H1 (cell line): Measurements from ENCODE around the gene AQP7. TPM values are rescaled to one million over a fixed set of nuclear protein-coding genes. Genes with fewer than 3 reads are reported as not detected.

Experiments used
- BRCA1 ChIP-seq: IDR thresholded peaks from 2 replicates; pipeline ENCODE4 v1.6.1; 2012; ENCODE audit warnings: low read depth, low read length, improper control_type of control experiment
- CEBPB ChIP-seq: IDR thresholded peaks from 2 replicates; pipeline ENCODE4 v1.6.1; 2012; ENCODE audit warnings: low read depth, low read length
- CTBP2 ChIP-seq: IDR thresholded peaks from 2 replicates; pipeline ENCODE4 v1.7.0; 2011; ENCODE audit warnings: borderline replicate concordance, mild to moderate bottlenecking, moderate library complexity, mixed read lengths, low read length; ENCODE audit not compliant: insufficient read depth, insufficient read length
- GABPA ChIP-seq: IDR thresholded peaks from 2 replicates; pipeline ENCODE4 v1.6.1; 2011; ENCODE audit warnings: mild to moderate bottlenecking, low read length, moderate library complexity, borderline replicate concordance; ENCODE audit not compliant: insufficient read depth
- HDAC6 ChIP-seq: IDR thresholded peaks from one replicate; pipeline ENCODE4 v1.7.1; 2012; ENCODE audit warnings: low read depth, mild to moderate bottlenecking, inconsistent platforms, low read length, moderate library complexity
- NRF1 ChIP-seq: IDR thresholded peaks from 2 replicates; pipeline ENCODE4 v1.6.1; 2011; ENCODE audit warnings: mild to moderate bottlenecking, low read depth, low read length, improper control_type of control experiment
- SIN3A ChIP-seq, 2 experiments: IDR thresholded peaks in 1 of 2; conservative IDR thresholded peaks in 1 of 2; 2 replicates each; pipeline ENCODE4 v1.6.1; 2011 to 2012; ENCODE audit warnings: low read length in 2 of 2, improper control_type of control experiment in 1 of 2, low read depth in 1 of 2, mild to moderate bottlenecking in 1 of 2
- SUZ12 ChIP-seq: fragments of 200-600 bp; sonication (generic); IDR thresholded peaks from 2 replicates; pipeline ENCODE4 v1.6.1; 2012; ENCODE audit warnings: mild to moderate bottlenecking, inconsistent platforms, low read length, moderate library complexity, mixed read lengths
- TAF7 ChIP-seq: optimal IDR thresholded peaks from 2 replicates; pipeline ENCODE3; 2011; ENCODE audit warnings: low read depth, mild to moderate bottlenecking, inconsistent platforms, low read length, moderate library complexity, borderline replicate concordance
- TCF12 ChIP-seq: IDR thresholded peaks from 2 replicates; pipeline ENCODE4 v1.6.1; 2011; ENCODE audit warnings: low read depth, mild to moderate bottlenecking, low read length
- YY1 ChIP-seq: IDR thresholded peaks from 2 replicates; pipeline ENCODE4 v1.6.1; 2011; ENCODE audit warnings: low read depth, mild to moderate bottlenecking, low read length
- polyA plus RNA-seq, 7 experiments: library from polyadenylated mRNA; depleted of rRNA in 3 of 7; stranded (reverse) in 5 of 7; unstranded in 2 of 7; fragments of >200 nt in 5 of 7; fragments of 200-250 nt in 2 of 7; gene quantifications; 1 replicate in 5 of 7; 2 replicates in 1 of 7; 4 replicates in 1 of 7; pipeline versions ENCODE4 v1.2.1 to v1.2.3, GENCODE V29; 2011 to 2013; ENCODE audit warnings: missing spikeins in 2 of 7, mixed read lengths in 2 of 7
- total RNA-seq: library from RNA; stranded (reverse); fragmentation: NEBNext Ultra II Directional; extraction: Animal tissue kit (Norgen Biotek cat#: 25700); gene quantifications from 2 replicates; pipeline ENCODE4 v1.2.1, GENCODE V29; 2021

AQP7 gene
- total and polyA plus RNA-seq, 2 of the 8 experiments (the other 6 are each of a cell fraction or from before 2014, with no cell fraction given), result not detected

DNA sequence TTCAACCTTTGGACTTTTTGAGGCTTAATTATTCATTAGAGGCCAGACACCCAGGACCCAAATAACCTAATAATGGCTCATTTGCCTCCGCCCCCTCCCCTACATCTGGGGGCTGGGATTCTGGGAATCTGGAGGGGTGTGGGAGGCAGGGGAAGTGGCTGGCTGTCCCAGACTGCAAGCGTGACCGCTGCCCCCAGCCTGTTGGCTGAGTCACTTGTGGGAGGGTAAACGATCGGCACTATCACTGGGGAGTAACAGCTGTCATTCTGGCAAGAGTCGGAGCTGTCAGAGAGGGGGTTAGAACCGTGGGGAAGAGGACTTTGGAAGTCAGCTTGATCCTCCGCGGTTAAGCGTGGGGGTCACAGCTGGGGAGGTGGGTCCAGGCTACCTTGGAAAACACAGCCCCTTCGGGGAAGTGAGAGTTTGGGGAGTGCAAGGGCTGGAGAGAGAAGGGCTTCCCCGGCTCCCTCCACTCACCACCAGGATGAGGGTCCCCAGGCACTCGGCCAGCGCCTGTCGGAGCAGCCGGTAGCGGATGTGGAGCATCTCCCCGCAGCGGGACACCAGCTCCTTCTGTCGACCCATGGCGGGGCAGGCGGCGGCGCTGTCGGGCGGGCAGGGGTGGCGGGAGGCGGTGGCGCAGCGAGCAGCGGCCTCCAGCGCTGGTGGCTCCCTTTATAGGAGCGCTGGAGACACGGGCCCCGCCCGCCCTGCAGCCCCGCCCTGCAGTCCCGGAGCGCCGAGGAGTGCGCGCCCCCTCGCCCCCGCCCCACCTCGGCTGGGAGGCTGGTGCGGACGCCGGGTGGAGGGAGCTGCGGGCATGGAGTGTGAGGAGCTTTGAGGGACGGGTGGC, 44.8 kb upstream of the AQP7 start, which contains the start of gene AQP3 (continued):
- peak; percentile 79 for TF ChIP-seq CTBP2
- no peak; the same call in 1 of the 2 replicates for TF ChIP-seq YY1
- TF ChIP-seq TCF12, result no peak
- TF ChIP-seq CEBPB, result no peak
- TF ChIP-seq GABPA, result no peak
- no peak for TF ChIP-seq TAF7
- TF ChIP-seq BRCA1, result no peak
- TF ChIP-seq SIN3A (conservative IDR thresholded peaks at IDR 0.05 in 1 of 2, IDR thresholded peaks at IDR 0.05 in 1 of 2; ENCODE audit: low read depth in 1 of 2, low read length in 2 of 2), result peak in 1 of 2 experiments; percentile 28; a peak in 1 of 4 replicates
- no peak for TF ChIP-seq NRF1
- peak; percentile 56; the same call in 1 of the 2 replicates for TF ChIP-seq SUZ12
- TF ChIP-seq HDAC6, result no peak
